ENCODE data around the gene ADAM12.

- TF ChIP-seq CTCF (IDR thresholded peaks at IDR 0.05; ENCODE audit: low read depth, low read length, poor library complexity, severe bottlenecking) (no peak), EZH2phosphoT487 (IDR thresholded peaks at IDR 0.05; ENCODE audit: borderline replicate concordance, low read length) (no peak)
These were observed 178.1 kb downstream of the ADAM12 start for GRCh38 chr10:126210051-126210651.

All from DOHH2 (cell line).